GM19238 (cell line): ENCODE data around the gene TAF11L14.

ENCODE experiments used
- DNase-seq: peaks from one replicate; pipeline ENCODE4 v3.0.0; 2011; ENCODE audit warnings: low spot score; ENCODE audit not compliant: insufficient read length

Gene TAF11L14

DNA sequence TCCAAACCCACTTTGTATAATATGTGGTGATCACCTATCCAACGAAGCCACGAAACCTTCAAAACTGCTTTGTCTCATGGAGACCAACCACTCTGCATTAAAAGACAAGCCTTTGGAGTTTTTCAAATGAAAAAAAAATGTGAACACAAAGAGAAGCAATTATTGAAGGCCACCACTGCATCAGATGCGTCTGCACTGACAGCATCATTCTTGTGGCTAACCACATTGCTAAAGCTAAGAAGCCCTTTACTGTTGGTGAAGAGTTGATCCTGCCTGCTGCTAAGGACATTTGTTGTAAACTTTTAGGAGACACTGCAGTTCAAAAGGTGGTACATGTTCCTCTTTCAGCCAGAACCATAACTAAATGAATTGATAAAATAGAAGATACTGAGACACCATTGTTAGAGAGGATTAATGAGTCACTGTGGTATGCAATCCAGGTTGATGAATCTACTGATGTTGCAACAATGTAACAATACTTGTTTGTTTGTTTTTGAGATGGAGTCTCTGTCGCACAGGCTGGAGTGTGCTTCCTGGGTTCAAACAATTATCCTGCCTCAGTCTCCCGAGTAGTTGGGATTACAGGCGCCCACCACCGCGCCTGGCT lies 45.4 kb downstream of the TAF11L14 start:
- no peak for DNase-seq

DNA sequence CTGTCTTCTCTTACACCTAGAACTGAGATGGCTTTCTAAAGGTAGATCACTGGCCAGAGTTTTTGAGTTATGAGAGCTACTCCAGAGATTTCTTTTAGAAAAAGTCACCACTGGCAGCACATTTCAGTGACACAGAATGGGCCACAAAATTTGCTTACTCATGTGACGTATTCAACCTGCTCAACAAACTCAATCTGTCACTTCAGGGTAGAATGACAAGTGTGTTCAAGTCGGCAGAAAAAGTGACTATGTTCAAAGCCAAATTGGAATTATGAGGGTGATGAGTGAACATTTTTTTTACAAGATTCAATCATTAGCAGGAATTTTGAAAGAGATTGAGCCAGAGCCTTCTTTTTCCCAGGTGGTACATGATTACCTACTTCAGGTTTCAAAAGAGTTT lies 46.5 kb downstream of the TAF11L14 start:
- DNase-seq, result no peak
